NCI-H187 treated with DMSO at 0.1 percent for 48 hours (cell line): ENCODE measurements around the gene ABCC11.
A peak's percentile ranks its signal among the peaks of the same experiment; 100 is the strongest.

Experiments
- DNase-seq: peaks from one replicate; lab custom pipeline; 2025; lab: John Stamatoyannopoulos, UW

Gene ABCC11

GRCh38 chr16:48129926-48130325 lies 117.4 kb downstream of the ABCC11 start:
- no peak for DNase-seq

- no peak for DNase-seq
Observed at GRCh38 chr16:48128769-48129168, 118.6 kb downstream of the ABCC11 start.

DNA sequence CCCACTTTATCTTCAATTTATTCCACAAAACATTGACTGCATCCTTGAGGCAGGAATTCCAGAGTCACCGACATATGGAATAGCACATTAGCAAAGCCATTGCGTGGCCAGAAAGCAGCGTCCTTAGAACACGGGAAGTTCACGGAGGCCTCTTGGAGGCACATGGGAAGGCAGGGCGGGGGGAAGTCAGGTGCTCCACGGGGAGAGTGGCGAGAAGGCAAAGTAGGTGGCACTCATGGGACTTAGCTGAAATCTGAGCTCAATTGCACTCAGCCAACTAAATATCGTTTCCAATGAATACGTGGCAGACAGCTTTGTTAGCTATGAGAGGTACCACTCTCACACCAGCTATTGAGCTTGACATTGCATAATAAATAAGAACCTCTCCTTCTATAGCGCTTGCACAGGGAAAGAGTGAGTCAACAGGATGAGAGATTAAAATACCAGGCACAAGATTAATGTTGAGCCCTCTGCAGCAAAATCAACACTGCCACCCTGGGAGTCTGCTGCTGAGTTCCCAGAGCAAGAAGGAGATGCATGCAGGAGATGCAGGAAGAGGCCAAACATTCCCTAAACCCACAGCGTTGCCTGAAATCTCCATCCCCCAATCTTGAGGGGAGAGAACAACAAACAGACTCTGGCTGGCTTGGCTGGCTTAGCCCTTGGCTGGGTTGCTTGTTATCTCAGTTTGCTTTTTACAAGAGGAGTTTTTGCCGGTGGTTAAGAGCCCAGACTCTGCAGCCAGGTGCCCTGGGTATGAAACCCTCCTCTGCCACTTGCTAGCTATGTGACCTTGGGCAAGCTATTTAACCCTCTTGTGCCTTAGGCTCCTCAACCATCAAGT lies 120.3 kb downstream of the ABCC11 start:
- peak; percentile 62 for DNase-seq

GRCh38 chr16:48125888-48126287 lies 121.5 kb downstream of the ABCC11 start:
- DNase-seq, result no peak

- DNase-seq, result no peak
Observed at GRCh38 chr16:48124266-48124665, 123.1 kb downstream of the ABCC11 start.

GRCh38 chr16:48123104-48123788 lies 124.1 kb downstream of the ABCC11 start:
- DNase-seq, result no peak

GRCh38 chr16:48121276-48121675 lies 126.1 kb downstream of the ABCC11 start:
- no peak for DNase-seq

GRCh38 chr16:48118841-48119240 lies 128.5 kb downstream of the ABCC11 start:
- DNase-seq, result no peak

GRCh38 chr16:48117217-48118105 lies 129.9 kb downstream of the ABCC11 start:
- no peak for DNase-seq
